Stimulated activated CD4-positive, alpha-beta T cell treated with anti-CD3 and anti-CD28 coated beads, TNF-alpha, amount 100 ng/mL, for 24 hours (primary cell): ENCODE measurements around the gene PDE4C.
A peak's percentile ranks its signal among the peaks of the same experiment; 100 is the strongest.

ENCODE experiments used
- DNase-seq, 3 experiments: peaks; one replicate each; pipeline ENCODE4 v3.0.0-alpha.2; 2020; ENCODE audit warnings: low read depth in 3 of 3

The PDE4C gene

DNA sequence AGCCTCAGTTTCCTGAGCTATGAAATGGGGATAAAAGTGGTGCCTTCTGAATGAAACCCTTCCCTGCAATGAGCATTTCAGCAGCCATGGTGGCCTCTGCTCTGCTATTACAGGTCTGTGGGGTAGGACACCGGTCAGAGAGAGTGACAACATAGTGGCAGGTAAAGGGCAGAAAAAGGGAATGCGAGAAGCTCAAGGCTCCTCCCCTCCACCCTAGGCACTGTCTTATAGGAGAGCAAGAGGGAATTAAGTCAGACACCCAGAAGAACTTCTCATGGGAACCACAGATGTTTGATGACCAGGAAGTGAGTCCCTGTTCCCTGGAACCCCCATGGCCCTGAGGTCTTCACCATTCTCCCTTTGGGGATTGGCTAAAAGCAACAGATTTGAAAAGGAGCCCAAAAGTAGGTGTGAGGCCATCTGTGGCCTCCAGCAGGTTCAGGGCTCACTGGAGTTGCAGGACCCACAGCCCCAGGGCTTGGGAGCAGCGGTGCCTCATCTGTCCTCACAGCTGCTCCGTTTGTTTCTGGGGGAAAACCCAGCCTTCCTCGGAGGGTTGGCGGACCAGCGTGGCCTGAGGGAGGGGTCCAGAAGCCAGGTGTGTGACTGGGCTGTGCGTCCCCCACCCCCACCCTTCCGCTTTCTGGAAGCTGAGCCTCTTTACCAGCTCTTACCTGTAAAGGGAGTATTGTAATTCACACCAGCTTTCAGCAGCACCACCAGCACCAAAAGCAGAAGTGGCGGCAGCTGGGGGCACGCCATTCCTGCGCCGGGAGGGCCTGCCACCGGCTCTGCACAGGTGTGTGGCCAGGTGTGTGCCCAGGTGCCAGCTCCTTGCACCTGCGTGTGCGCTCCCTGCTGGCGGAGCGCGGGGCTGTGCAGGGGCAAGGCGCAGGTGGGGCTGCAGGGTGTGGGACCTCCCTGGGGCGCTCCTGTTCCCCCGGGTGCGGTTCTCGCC lies 28.6 kb upstream of the PDE4C start:
- DNase-seq, result no peak

DNA sequence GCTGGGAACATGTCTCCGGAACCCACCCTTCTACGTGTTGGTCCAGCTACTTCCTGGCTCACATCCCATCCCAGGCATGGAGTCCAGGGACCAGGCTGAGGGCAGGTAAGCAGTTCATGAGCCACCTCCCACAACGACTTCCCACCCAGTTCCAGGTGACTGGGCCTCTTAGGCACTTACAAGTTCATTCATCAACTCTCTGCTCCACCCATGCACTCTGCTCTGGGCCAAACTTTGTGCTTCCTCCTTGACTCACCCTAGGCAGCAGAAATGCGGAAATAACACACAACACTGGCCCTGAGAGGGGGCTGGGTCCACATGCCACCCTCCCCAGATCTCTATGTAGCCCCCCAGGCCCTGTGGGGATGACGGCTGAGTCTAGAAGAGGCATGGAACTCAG lies 27.5 kb upstream of the PDE4C start:
- no peak for DNase-seq

DNA sequence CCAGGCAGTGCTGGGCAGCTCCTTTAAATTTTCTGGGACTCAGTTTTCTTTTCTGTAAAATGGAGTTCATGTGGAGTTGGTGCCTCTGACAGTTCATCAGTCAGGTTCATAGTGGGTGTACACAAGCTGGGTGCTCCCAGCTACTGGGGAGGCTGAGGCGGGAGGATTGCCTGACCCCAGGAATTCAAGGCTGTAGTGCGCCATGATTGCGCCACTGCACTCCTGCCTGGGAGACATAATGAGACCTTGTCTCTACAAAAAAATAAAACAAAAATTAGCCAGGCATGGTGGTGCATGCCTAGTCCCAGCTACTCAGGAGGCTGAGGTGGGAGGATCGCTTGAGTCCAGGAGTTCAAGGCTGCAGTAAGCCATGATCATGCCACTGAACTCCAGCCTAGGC lies 26.9 kb upstream of the PDE4C start:
- DNase-seq, result no peak

GRCh38 chr19:18252370-18252717 lies 26.1 kb upstream of the PDE4C start:
- DNase-seq, result no peak

DNA sequence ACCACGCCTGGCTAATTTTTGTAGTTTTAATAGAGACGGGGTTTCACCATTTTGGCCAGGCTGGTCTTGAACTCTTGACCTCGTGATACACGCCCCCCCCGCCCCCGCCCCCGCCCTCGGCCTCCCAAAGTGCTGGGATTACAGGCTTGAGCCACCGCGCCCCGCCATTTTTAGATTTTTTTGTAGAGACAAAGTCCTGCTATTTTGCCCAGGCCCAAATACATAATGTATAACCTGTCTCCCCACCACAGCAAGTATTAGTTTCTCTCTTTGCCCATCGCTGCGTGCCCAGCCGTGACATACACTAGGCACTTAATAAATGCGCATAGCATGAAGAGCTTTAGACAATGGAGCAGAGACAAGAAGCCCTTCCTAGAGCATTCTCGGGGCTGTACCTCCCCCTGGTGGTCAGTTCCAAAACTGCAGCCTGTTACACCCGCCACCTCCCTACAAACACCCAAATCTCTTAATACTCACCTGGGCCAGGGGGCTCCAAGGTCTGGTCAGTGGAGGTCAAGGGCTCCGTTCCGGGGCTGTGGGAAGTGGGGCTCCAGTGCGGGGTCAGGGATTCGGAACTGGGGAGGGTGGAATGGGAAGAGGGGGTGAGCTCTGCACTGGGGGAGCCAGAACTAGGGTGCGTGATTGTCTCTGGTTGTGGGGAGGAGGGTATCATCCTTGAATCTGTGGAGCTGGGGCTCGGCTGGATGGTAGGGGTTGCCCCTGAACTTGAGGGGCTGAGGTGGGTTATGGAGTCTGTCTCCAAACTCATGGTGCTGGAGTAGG lies 25.5 kb upstream of the PDE4C start:
- peak; percentile 64 to 78 (median 73) for DNase-seq

GRCh38 chr19:18249834-18250233 lies 23.6 kb upstream of the PDE4C start:
- no peak for DNase-seq

GRCh38 chr19:18245297-18245696 lies 19.1 kb upstream of the PDE4C start:
- DNase-seq, result no peak

DNA sequence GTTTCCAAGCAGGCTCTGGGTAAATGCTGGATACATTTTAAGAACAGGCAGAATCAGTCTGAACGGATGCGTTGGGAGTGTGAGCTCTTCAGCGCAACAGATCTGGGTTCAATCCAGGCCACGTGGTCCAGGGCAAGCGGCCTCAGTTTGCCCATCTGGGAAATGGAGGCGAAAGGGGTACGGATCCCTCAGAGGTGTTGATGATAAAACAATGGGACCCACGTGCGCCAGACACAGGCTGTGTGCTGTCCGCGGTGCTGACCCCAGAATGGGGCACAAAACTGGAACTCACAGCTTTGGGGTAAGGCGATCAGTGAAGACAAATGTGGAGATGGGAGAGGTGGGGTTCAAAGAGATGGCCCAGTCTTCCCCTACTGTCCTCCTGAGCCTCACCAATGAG lies 13.1 kb upstream of the PDE4C start:
- DNase-seq, result no peak

DNA sequence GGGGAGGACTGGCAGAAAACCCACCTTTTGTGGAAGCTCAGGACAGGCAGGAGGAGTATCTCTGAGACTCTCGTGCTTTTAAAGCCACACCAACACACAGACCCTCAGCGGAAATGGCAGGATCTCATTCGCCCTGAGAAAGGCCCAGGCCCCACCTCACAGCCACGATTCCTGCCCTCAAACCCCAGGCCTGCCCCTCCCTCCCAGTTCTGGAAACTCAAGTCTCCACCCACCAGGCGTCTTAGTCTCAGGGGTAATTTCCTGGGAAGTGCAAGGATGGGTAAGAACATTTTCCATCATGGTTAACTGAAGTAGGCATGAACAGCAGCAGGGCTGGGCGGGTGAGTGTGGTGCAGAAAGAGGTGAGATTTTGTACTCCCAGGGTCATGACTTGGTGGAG lies 8.0 kb upstream of the PDE4C start:
- DNase-seq, result no peak

DNA sequence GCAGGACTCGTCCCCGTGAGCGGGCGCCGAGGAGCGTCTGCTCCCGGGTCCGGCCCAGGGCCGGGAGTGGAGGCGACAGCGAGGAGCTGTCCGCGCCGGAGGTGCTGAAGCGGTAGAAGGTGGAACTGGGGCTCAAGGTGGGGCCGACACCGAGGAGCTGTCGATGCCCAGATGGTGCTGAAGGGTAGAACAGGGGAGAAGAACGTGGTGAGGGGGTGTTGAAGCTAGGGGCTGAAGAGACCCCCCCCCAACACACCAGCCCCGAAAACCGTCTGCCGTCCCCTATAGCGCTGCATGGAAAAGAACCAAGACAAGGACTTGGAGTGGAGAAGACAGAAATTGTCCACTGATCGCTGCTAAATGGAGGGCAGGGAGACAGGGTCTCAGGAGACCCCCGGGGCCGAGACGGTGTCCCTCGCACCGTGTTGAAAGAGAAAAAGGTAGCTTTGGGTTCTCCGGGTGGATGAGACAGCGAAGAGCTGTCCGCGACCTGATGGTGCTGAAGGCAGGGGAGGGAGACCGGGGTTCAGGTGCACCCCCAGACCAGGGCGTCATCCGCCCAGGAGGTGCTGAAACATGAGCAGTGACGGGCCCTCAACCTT lies 7.1 kb upstream of the PDE4C start:
- DNase-seq, result peak in 1 of 3 experiments; percentile 40

DNA sequence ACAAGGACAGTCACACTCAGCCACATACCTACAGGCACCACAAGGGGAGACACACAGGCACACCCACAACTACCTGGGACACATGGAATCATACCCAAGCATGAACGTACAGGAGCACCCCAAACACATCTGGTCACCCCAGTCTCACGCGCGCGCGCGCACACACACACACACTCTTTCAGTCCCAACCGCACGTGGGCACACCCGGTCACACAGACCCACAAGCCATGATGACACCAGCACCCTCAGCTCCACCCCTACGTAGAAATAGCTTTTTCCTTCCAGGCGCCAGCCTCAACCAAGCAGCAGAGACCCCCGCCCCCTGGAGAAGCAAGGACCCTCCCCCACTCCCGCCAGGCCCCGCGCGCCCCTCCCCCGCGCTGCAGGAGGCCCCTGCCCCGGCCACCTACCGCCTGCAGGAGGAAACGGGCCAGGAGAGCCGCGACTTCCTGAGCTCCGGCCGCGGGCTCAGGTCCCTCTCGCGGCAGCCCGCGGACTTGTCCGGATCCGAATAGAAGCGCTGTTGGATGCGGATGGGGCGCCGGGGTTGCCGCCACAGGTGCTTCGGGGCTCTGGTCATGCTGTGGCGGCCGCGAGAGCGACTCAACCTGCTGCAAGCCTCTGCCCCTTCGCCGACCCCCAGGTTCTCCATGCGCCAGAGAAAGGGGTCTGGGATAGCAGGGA lies 6.4 kb upstream of the PDE4C start:
- no peak for DNase-seq

DNA sequence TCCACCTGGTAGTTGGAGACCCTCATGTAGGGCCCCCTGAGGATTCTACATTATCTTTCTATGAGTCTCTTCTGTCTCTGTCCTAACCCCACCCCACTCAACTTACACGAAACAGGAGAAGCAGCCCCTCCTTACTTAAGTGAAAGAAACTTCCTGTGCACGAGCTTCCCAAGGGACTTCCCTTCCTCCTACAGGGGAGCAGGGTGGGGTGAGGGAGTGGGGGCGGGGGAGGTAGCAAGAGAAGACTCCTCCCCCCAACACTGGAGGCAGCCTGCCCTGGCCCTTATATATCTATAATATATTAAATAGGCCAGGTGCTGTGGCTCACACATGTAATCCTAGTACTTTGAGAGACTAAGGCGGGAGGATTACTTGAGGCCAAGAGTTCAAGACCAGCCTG lies 5.5 kb upstream of the PDE4C start:
- DNase-seq, result no peak

GRCh38 chr19:18230941-18231734 lies 4.9 kb upstream of the PDE4C start:
- no peak for DNase-seq

DNA sequence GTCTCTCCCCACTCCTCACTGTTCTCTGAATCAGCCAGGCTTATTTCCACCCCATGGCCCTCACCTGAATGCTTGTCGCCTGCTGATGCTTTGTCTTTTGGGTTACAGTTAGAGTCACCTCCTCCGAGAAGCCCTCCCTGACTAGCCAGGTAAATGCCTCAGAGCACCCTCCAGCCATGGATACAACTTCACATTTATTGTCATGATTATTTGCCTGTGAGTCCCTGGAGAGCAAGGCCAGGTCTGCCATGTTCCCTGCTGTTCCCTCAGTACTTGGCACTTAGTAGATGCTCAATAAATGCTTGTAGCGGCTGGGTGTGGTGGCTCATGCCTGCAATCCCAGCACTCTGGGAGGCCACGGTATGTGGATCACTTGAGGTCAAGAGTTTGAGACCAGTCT lies 3.7 kb upstream of the PDE4C start:
- no peak for DNase-seq

DNA sequence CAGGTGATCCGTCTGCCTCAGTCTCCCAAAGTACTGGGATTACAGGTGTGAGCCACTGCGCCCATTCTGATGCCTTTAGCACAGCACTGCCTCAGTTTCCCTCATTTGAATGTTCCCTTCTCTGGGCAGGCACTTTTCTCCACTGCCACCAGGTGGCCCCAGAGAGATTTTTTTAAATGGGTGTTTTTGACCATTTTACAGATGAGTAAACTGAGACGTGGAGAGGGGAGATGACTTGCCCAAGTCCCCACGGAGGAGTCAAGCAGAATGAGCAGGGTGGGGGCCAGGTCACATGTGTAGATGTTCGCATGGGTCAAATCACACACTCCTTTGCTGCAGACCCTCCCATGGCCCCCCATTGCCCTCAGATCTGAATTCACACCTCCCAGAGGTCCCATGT lies 3.2 kb upstream of the PDE4C start:
- DNase-seq, result no peak

DNA sequence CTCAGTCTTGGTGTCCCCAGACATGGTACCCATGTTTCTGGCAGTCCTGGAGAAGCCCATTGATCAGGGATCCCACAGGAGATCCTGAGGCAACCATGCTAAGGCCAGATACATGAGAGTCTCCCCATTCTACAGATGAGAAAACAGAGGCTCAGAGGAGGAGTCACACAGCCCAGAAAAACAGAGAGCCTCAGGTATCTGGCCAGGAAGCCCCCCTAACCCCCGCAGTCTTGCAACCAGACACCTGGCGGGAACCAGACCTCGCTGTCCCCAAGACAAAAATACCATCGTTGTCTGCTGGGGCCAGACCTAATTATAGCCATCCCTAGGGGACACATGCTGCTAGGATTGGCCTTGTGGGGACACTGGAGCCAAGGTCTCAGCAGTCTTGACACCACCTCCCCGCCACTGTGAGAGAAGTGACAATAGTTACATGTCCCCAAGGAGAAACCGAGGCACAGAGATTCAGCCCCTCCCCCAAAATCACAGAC lies 1.6 kb upstream of the PDE4C start:
- DNase-seq, result no peak

- no peak for DNase-seq
These were observed 930 bp upstream of the PDE4C start for GRCh38 chr19:18226956-18227780.

DNA sequence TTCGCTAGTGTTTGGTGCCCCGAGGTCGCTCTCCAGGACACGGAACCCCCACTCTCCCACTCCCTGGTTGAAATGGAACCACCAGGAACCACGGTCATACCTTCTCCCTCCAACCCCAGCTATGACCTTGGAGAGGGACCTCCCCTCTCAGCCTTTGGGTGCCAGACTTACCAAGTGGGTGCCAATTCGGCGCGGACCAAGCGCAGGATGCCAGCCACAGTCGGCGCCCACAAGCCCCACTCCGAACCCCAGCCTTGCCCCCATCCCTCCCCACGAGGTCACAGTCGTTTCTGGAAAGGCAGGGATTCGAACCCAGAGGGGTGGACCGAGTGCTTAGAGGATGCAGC lies 910 bp downstream of the PDE4C start:
- no peak for DNase-seq

GRCh38 chr19:18224525-18225354 lies 1.5 kb downstream of the PDE4C start:
- peak; percentile 81 to 95 (median 85) for DNase-seq
